CD4-positive, alpha-beta T cell (primary cell): ENCODE results near the gene UNC45A. TPM values are rescaled to one million over a fixed set of nuclear protein-coding genes. Genes with fewer than 3 reads are reported as not detected.

Experiments used
- ATAC-seq: fragments of 200-7000 bp; cut with Tn5 transposase; one replicate; pipeline ENCODE4 v1.10.0; 2022; ENCODE audit warnings: mild to moderate bottlenecking; ENCODE audit not compliant: poor library complexity
- CTCF ChIA-PET: fragments of 350-600 bp; sonication (Branson Sonifier 250); formaldehyde crosslinking; loops from one replicate; lab custom pipeline; 2021; ENCODE audit warnings: antibody characterized with exemption, inconsistent platforms; lab: Charles Lee
- POLR2A ChIA-PET: fragments of 350-600 bp; sonication (Branson Sonifier 250); formaldehyde crosslinking; loops from one replicate; lab custom pipeline; 2021; ENCODE audit warnings: antibody characterized with exemption, inconsistent platforms; lab: Charles Lee
- DNase-seq, 14 experiments: peaks; one replicate each; pipeline ENCODE4 v3.0.0-alpha.2; 2013 to 2020; ENCODE audit warnings: mixed read lengths in 2 of 14
- H3K27ac ChIP-seq, 2 donors: one replicate each; pipeline versions ENCODE4 v1.5.1 to v1.7.0; 2013; ENCODE audit warnings: low read length in 2 of 2, low read depth in 1 of 2, mild to moderate bottlenecking in 1 of 2
- H3K27me3 ChIP-seq, 2 experiments: 1 replicate in 1 of 2; 2 replicates in 1 of 2; pipeline versions ENCODE4 v1.6.1 to v1.7.0; 2013; ENCODE audit warnings: low read length in 2 of 2, control low read depth in 1 of 2, mild to moderate bottlenecking in 1 of 2, moderate library complexity in 1 of 2; ENCODE audit not compliant: insufficient read depth in 2 of 2, control insufficient read depth in 1 of 2
- H3K36me3 ChIP-seq: one replicate; pipeline ENCODE4 v1.6.1; 2013; ENCODE audit warnings: low read length, control low read depth; ENCODE audit not compliant: insufficient read depth
- H3K4me1 ChIP-seq: one replicate; pipeline ENCODE4 v1.6.1; 2013; ENCODE audit warnings: low read length, control low read depth; ENCODE audit not compliant: insufficient read depth
- H3K4me3 ChIP-seq: one replicate; pipeline ENCODE4 v1.5.1; 2013; ENCODE audit warnings: mild to moderate bottlenecking, low read length, moderate library complexity
- H3K9me3 ChIP-seq, 2 experiments: 1 replicate in 1 of 2; 2 replicates in 1 of 2; pipeline versions ENCODE4 v1.6.1 to v1.7.0; 2013; ENCODE audit warnings: low read length in 2 of 2, mild to moderate bottlenecking in 2 of 2, control low read depth in 1 of 2, moderate library complexity in 1 of 2; ENCODE audit not compliant: control insufficient read depth in 1 of 2, insufficient read depth in 1 of 2
- H3K27ac Mint-ChIP-seq: one replicate; pipeline ENCODE4 v1.8.0; 2020; ENCODE audit warnings: mixed read lengths
- H3K27me3 Mint-ChIP-seq: one replicate; pipeline ENCODE4 v1.8.0; 2021; ENCODE audit warnings: mixed read lengths
- H3K36me3 Mint-ChIP-seq: one replicate; pipeline ENCODE4 v1.8.0; 2021; ENCODE audit warnings: low read depth, mixed read lengths
- H3K4me1 Mint-ChIP-seq: one replicate; pipeline ENCODE4 v1.8.0; 2021; ENCODE audit warnings: low read depth, mixed read lengths
- H3K4me3 Mint-ChIP-seq: one replicate; pipeline ENCODE4 v1.8.0; 2020; ENCODE audit warnings: mild to moderate bottlenecking, mixed read lengths
- H3K9me3 Mint-ChIP-seq: one replicate; pipeline ENCODE4 v1.8.0; 2020; ENCODE audit warnings: mixed read lengths
- intact Hi-C, 2 experiments: fragments of 100-400 bp; cut with DNase I in 1 of 2; cut with micrococcal nuclease in 1 of 2; formaldehyde crosslinking; loops; one replicate each; pipeline versions ENCODE4 v1.15.1 to v1.9.0; 2023 to 2025; cut with DNase I, micrococcal nuclease
- total RNA-seq, 174 experiments: library from RNA in 2 of 174; stranded (reverse) in 2 of 174; gene quantifications; one replicate each; pipeline ENCODE4 v1.2.3 and lab custom pipeline; 2021 to 2026
- TF ChIP-seq, protein P1 (sequence below): fragments of 200-600 bp; IDR thresholded peaks from one replicate; pipeline ENCODE4 v1.8.0; 2022; ENCODE audit warnings: antibody characterized with exemption, mild to moderate bottlenecking

The UNC45A gene
- total RNA-seq, 2 experiments from 2014 or later = 17.6 to 18.9 TPM

DNA sequence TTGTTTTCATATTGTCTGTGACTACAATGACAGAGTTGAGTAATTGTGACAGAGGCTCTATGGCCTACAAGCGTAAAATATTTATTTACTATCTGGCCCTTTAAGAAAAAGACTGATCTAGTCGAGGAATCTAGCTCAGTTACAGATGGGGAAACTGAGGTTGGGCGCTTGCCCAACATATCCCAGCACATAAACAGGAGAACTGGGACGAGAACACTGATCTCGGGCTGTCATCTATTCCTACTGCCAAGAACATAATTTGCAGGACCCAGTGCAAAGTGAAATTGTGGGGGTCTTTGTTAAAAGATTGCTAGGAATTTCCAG, 48.8 kb upstream of the UNC45A start:
- ATAC-seq (no peak), DNase-seq (no peak)
- Histone ChIP-seq H3K27ac (no peak overlapping the region), H3K27me3 (peaks cover 3 to 5% of the 10 kb centered on the region in 2 experiments), H3K36me3 (peaks cover 7% of the 10 kb centered on the region), H3K4me1 (peaks cover 26% of the 10 kb centered on the region), H3K4me3 (no peak overlapping the region), H3K9me3 (peaks cover 0 to 4% of the 10 kb centered on the region in 2 experiments)
- ChIA-PET CTCF (interaction anchor here (0.6 to 1.9 kb wide), 19 partner anchors 13 to 566 kb away, joined by 3 to 17 read pairs (median 4); partner anchors contain the start of gene HDDC3), POLR2A (interaction anchor here (1.0 to 1.9 kb wide), 3 partner anchors 17 to 238 kb away, joined by 4 to 6 read pairs (median 5); partner anchors contain the start of gene MAN2A2)
- Mint-ChIP-seq H3K36me3 (peaks cover under 1% of the 10 kb centered on the region), H3K27ac (no peak overlapping the region), H3K4me1 (peaks cover 13% of the 10 kb centered on the region), H3K27me3 (peaks cover 15% of the 10 kb centered on the region), H3K4me3 (no peak overlapping the region), H3K9me3 (no peaks in the 10 kb centered on the region)
- intact Hi-C loops = loop anchor here (1.0 to 10.0 kb wide), 7 partner anchors 69 to 566 kb away; no protein-coding TSS in a partner anchor
- TF ChIP-seq, protein P1, sequence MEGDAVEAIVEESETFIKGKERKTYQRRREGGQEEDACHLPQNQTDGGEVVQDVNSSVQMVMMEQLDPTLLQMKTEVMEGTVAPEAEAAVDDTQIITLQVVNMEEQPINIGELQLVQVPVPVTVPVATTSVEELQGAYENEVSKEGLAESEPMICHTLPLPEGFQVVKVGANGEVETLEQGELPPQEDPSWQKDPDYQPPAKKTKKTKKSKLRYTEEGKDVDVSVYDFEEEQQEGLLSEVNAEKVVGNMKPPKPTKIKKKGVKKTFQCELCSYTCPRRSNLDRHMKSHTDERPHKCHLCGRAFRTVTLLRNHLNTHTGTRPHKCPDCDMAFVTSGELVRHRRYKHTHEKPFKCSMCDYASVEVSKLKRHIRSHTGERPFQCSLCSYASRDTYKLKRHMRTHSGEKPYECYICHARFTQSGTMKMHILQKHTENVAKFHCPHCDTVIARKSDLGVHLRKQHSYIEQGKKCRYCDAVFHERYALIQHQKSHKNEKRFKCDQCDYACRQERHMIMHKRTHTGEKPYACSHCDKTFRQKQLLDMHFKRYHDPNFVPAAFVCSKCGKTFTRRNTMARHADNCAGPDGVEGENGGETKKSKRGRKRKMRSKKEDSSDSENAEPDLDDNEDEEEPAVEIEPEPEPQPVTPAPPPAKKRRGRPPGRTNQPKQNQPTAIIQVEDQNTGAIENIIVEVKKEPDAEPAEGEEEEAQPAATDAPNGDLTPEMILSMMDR = peak; percentile 24

DNA sequence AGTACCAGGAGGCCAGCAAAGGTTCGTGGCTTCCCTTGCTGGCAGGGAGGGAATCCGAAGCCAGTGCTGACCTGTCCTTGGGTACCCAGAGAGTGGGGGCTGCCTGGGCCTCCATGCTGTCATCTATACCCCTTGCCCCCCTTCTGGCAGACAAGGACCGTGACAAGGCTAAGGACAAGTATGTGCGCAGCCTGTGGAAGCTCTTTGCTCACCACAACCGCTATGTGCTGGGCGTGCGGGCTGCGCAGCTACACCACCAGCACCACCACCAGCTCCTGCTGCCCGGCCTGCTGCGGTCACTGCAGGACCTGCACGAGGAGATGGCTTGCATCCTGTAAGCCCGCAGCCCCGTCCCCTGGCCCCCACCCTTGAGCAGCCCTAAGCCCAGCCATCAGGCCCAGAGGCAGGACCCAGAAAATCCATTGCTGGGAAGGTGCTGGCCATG, 48.0 kb upstream of the UNC45A start:
- Histone ChIP-seq H3K27me3 (peaks cover 3 to 5% of the 10 kb centered on the region in 2 experiments), H3K4me1 (peaks cover 26% of the 10 kb centered on the region), H3K4me3 (no peak overlapping the region), H3K36me3 (no peaks in the 10 kb centered on the region), H3K27ac (no peak overlapping the region), H3K9me3 (peaks cover 0 to 4% of the 10 kb centered on the region in 2 experiments)
- H3K4me1 Mint-ChIP-seq = peaks cover 13% of the 10 kb centered on the region
- no peak for DNase-seq
- ChIA-PET POLR2A (no interaction called here), CTCF (interaction anchor here (1.1 to 1.2 kb wide), 2 partner anchors 239 to 567 kb away, joined by 3 to 6 read pairs; no protein-coding TSS in a partner anchor)
- H3K27me3 Mint-ChIP-seq = peaks cover 15% of the 10 kb centered on the region
- H3K36me3 Mint-ChIP-seq = no peaks in the 10 kb centered on the region
- H3K9me3 Mint-ChIP-seq = no peaks in the 10 kb centered on the region
- intact Hi-C loops = loop anchor here (5.0 to 10.0 kb wide), 3 partner anchors 70 to 565 kb away; no protein-coding TSS in a partner anchor
- TF ChIP-seq, protein P1 = no peak
- H3K27ac Mint-ChIP-seq = no peak overlapping the region
- no peak overlapping the region for H3K4me3 Mint-ChIP-seq
- no peak for ATAC-seq

DNA sequence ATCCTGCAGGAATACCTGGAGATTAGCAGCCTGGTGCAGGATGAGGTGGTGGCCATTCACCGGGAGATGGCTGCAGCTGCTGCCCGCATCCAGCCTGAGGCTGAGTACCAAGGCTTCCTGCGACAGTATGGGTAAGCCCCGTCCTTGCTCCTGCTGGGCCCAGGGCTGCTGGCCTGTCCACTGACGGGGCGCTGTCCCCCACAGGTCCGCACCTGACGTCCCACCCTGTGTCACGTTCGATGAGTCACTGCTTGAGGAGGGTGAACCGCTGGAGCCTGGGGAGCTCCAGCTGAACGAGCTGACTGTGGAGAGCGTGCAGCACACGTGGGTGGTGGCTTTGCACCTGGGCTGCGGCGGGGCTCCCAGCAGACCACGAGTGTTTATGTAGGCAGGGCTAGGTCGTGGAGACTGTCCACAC, 45.8 kb upstream of the UNC45A start:
- H3K4me3 Mint-ChIP-seq = no peak overlapping the region
- ATAC-seq (no peak), DNase-seq (peak in 2 of 14 experiments; percentile 34 to 56)
- H3K9me3 Mint-ChIP-seq = no peaks in the 10 kb centered on the region
- H3K27ac ChIP-seq = no peak overlapping the region
- CTCF ChIA-PET = no interaction called here
- no peak overlapping the region for H3K27ac Mint-ChIP-seq
- peaks cover 13% of the 10 kb centered on the region for H3K4me1 Mint-ChIP-seq
- POLR2A ChIA-PET = no interaction called here
- no peak overlapping the region for H3K4me3 ChIP-seq
- H3K27me3 Mint-ChIP-seq = peaks cover 15% of the 10 kb centered on the region
- H3K27me3 ChIP-seq = peaks cover 3 to 5% of the 10 kb centered on the region in 2 experiments
- TF ChIP-seq, protein P1 = no peak
- intact Hi-C loops = loop anchor here (5.0 to 10.0 kb wide), 3 partner anchors 72 to 567 kb away; no protein-coding TSS in a partner anchor
- peaks cover 0 to 4% of the 10 kb centered on the region in 2 experiments for H3K9me3 ChIP-seq
- no peaks in the 10 kb centered on the region for H3K36me3 Mint-ChIP-seq
- H3K36me3 ChIP-seq = no peaks in the 10 kb centered on the region
- peaks cover 18% of the 10 kb centered on the region for H3K4me1 ChIP-seq
